Spleen (tissue), 11 donors: ENCODE data around the gene TAS1R3. TPM values are rescaled to one million over a fixed set of nuclear protein-coding genes. Genes with fewer than 3 reads are reported as not detected.

Experiments used
- DNase-seq: peaks from one replicate; pipeline ENCODE4 v3.0.0-alpha.2; 2020
- H3K27ac ChIP-seq, 8 donors: fragments of 200-600 bp; sonication (generic) in 7 of 8; 1 replicate in 4 of 8; 2 replicates in 4 of 8; pipeline versions ENCODE4 v1.5.0 to v1.8.0; 2016 to 2021; ENCODE audit warnings: inconsistent platforms in 4 of 8, mild to moderate bottlenecking in 4 of 8, moderate library complexity in 1 of 8
- H3K27me3 ChIP-seq, 7 donors: fragments of 200-600 bp; sonication (generic) in 6 of 7; replicated peaks in 1 of 7; 1 replicate in 4 of 7; 2 replicates in 3 of 7; pipeline versions ENCODE4 v1.5.0 to v1.8.0; 2016 to 2021; ENCODE audit warnings: inconsistent platforms in 3 of 7, mild to moderate bottlenecking in 1 of 7
- H3K36me3 ChIP-seq, 6 donors: fragments of 200-600 bp; sonication (generic) in 5 of 6; 1 replicate in 4 of 6; 2 replicates in 2 of 6; pipeline versions ENCODE4 v1.5.0 to v1.8.0; 2016 to 2021; ENCODE audit warnings: inconsistent platforms in 2 of 6
- H3K4me1 ChIP-seq, 6 donors: fragments of 200-600 bp; sonication (generic) in 5 of 6; 1 replicate in 3 of 6; 2 replicates in 3 of 6; pipeline versions ENCODE4 v1.5.0 to v1.8.0; 2016 to 2021; ENCODE audit warnings: inconsistent platforms in 3 of 6
- H3K4me3 ChIP-seq, 8 donors: fragments of 200-600 bp; sonication (generic) in 7 of 8; 1 replicate in 4 of 8; 2 replicates in 4 of 8; pipeline versions ENCODE4 v1.5.0 to v1.8.0; 2016 to 2021; ENCODE audit warnings: inconsistent platforms in 4 of 8, mild to moderate bottlenecking in 4 of 8, moderate library complexity in 2 of 8
- H3K9me3 ChIP-seq, 8 donors: fragments of 200-600 bp; sonication (generic) in 7 of 8; 1 replicate in 4 of 8; 2 replicates in 4 of 8; pipeline versions ENCODE4 v1.5.0 to v1.8.0; 2016 to 2021; ENCODE audit warnings: inconsistent platforms in 4 of 8
- POLR2A ChIP-seq, 3 donors: fragments of 450-650 bp; IDR thresholded peaks; one replicate each; pipeline ENCODE4 v1.5.1; 2017; ENCODE audit warnings: antibody characterized with exemption in 3 of 3, mild to moderate bottlenecking in 1 of 3
- POLR2AphosphoS5 ChIP-seq, 3 donors: sonication (generic); formaldehyde crosslinking; IDR thresholded peaks; one replicate each; pipeline ENCODE4 v1.5.1; 2017; ENCODE audit warnings: antibody characterized with exemption in 3 of 3
- whole genome bisulfite sequencing, 5 donors: extraction: QIAGEN DNeasy Blood & Tissue Kit in 3 of 5; methylation state at CpG; one replicate each; pipeline versions ENCODE4 v1.1.5 to v1.1.7; 2013 to 2018; 5-methylcytosine and 5-hydroxymethylcytosine counted together
- intact Hi-C: fragments of 100-400 bp; cut with DNase I; formaldehyde crosslinking; loops from one replicate; pipeline ENCODE4 v1.15.0; 2023; ENCODE audit warnings: low total_unique reads
- polyA plus RNA-seq, 3 donors: library from polyadenylated mRNA; stranded (reverse); fragments of 200-250 nt; gene quantifications; one replicate each; pipeline ENCODE4 v1.2.1, GENCODE V29; 2013
- total RNA-seq, 7 donors: library from RNA; depleted of rRNA in 3 of 7; stranded (reverse); fragments of >200 nt in 3 of 7; fragmentation: NEBNext Ultra II Directional in 4 of 7; extraction: Animal tissue kit (Norgen Biotek cat#: 25700) in 4 of 7; gene quantifications; one replicate each; pipeline versions ENCODE4 v1.1.0 to v1.2.1, GENCODE V29; 2016 to 2021
- TF ChIP-seq, protein P1 (sequence below), 11 experiments: fragments of 200-600 bp in 7 of 11; fragments of 450-650 bp in 4 of 11; sonication (generic) in 4 of 11; IDR thresholded peaks in 8 of 11; conservative IDR thresholded peaks in 3 of 11; 1 replicate in 7 of 11; 2 replicates in 4 of 11; pipeline versions ENCODE4 v1.4.0 to v1.8.0; 2016 to 2021; ENCODE audit warnings: antibody characterized with exemption in 11 of 11, inconsistent platforms in 4 of 11, mild to moderate bottlenecking in 1 of 11
- donor health status: healthy with polysubstance abuse.
- donor health status: DM: no; HTN: no; CAD: no; lungs with moderate emphysema.
- donor health status: DM: no; HTN: no; CAD: no.
- donor health status: Bipolar disorder and iron deficiency.
- donor health status: healthy.
- donor health status: DM: no; HTN: no; CAD: no.
- donor health status: DM: yes; HTN: yes; CAD: no.

TAS1R3 gene
- total and polyA plus RNA-seq, 10 donors = 0.23 to 5.9 (median 2.2) TPM

DNA sequence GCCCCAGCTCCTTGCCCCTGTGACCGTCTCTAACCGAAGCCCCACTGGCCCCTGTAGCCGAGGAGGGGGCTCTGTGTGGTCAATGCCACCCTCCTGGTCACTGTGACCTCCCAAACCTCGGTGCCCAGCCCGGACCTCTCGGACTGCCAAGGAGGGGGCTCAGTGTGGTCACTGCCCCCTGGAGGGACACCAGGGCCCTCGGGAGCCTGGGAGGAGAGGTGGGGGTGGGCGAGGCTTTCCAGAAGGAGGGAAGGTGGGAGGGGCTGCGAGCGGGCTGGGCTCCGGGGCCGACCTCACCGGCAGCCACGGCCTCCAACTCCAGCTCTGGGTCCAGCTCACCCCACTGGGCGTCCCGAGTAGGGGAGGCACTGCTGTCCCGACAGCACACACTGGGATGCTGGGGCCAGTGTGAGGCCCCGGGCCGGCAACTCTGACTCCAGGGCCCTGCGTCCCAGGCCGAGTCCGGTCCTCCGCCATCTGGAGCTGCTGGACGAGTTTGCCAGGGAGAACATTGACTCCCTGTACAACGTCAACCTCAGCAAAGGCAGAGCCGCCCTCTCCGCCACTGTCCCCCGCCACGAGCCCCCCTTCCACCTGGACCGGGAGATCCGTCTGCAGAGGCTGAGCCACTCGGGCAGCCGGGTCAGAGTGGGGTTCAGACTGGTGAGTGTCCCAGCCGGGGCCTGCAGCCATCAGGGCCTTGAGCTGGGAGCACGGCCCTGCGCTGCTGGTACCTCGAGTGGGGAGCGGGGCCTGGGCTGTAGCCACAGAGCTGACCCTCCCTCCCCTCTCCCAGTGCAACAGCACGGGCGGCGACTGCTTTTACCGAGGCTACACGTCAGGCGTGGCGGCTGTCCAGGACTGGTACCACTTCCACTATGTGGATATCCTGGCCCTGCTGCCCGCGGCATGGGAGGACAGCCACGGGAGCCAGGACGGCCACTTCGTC, 44.5 kb upstream of the TAS1R3 start:
- peaks cover 0 to 24% (median 10%) of the 10 kb centered on the region in 6 donors for H3K4me1 ChIP-seq
- H3K27me3 ChIP-seq = peaks cover 0 to 33% (median 0%) of the 10 kb centered on the region in 7 donors
- H3K27ac ChIP-seq = peak overlapping the region in 5 of 8 donors; percentile 4 to 58 (median 33)
- H3K4me3 ChIP-seq = no peak overlapping the region
- H3K9me3 ChIP-seq = no peaks in the 10 kb centered on the region
- 67 to 77% (median 71%) methylated on average over 14 to 50 of the region's 50 CpGs for whole genome bisulfite sequencing, 5 donors
- intact Hi-C loops = no loop called here
- peak; percentile 80 for DNase-seq
- TF ChIP-seq POLR2AphosphoS5 (IDR thresholded peaks at IDR 0.05) (no peak), POLR2A (IDR thresholded peaks at IDR 0.05) (no peak)
- TF ChIP-seq, protein P1, sequence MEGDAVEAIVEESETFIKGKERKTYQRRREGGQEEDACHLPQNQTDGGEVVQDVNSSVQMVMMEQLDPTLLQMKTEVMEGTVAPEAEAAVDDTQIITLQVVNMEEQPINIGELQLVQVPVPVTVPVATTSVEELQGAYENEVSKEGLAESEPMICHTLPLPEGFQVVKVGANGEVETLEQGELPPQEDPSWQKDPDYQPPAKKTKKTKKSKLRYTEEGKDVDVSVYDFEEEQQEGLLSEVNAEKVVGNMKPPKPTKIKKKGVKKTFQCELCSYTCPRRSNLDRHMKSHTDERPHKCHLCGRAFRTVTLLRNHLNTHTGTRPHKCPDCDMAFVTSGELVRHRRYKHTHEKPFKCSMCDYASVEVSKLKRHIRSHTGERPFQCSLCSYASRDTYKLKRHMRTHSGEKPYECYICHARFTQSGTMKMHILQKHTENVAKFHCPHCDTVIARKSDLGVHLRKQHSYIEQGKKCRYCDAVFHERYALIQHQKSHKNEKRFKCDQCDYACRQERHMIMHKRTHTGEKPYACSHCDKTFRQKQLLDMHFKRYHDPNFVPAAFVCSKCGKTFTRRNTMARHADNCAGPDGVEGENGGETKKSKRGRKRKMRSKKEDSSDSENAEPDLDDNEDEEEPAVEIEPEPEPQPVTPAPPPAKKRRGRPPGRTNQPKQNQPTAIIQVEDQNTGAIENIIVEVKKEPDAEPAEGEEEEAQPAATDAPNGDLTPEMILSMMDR (IDR thresholded peaks at IDR 0.05 in 8 of 11, conservative IDR thresholded peaks at IDR 0.05 in 3 of 11) = no peak
- H3K36me3 ChIP-seq = no peaks in the 10 kb centered on the region

DNA sequence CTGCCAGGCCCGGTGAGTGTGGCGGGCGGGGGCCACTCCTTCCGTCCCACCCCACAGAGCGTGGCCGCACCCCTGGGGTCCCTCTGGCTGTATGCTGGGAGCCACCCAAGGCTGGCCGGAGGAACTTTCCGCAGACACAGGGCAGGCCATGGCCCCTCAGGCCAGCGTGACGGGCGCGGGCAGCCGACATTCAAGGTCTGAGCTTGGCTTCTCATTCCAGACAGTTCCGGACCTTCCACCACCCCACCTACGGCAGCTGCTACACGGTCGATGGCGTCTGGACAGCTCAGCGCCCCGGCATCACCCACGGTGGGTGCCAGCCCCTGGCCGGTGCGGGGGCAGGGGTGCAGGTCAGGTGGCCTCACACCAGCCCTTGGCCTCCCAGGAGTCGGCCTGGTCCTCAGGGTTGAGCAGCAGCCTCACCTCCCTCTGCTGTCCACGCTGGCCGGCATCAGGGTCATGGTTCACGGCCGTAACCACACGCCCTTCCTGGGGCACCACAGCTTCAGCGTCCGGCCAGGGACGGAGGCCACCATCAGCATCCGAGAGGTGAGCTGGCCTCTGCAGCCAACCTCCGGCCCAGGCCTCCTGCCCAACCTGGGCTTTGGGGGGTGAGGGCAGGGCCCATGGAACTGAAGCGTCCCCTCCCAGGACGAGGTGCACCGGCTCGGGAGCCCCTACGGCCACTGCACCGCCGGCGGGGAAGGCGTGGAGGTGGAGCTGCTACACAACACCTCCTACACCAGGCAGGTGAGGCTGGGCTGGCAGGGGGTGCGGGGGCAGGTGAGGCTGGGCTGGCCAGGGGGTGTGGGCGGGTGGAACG, 43.6 kb upstream of the TAS1R3 start:
- peak; percentile 79 for DNase-seq
- Histone ChIP-seq H3K4me1 (peaks cover 0 to 33% (median 14%) of the 10 kb centered on the region in 6 donors), H3K27ac (peak overlapping the region in 5 of 8 donors; percentile 4 to 58 (median 33)), H3K9me3 (no peaks in the 10 kb centered on the region), H3K36me3 (no peaks in the 10 kb centered on the region), H3K4me3 (no peak overlapping the region), H3K27me3 (peaks cover 0 to 33% (median 0%) of the 10 kb centered on the region in 7 donors)
- intact Hi-C loops = no loop called here
- TF ChIP-seq, protein P1 (IDR thresholded peaks at IDR 0.05 in 8 of 11, conservative IDR thresholded peaks at IDR 0.05 in 3 of 11) = no peak
- TF ChIP-seq POLR2AphosphoS5 (IDR thresholded peaks at IDR 0.05) = peak in 2 of 3 donors; percentile 28 to 57
- 61 to 82% (median 79%) methylated on average over 5 to 46 of the region's 46 CpGs for WGBS, 5 donors

DNA sequence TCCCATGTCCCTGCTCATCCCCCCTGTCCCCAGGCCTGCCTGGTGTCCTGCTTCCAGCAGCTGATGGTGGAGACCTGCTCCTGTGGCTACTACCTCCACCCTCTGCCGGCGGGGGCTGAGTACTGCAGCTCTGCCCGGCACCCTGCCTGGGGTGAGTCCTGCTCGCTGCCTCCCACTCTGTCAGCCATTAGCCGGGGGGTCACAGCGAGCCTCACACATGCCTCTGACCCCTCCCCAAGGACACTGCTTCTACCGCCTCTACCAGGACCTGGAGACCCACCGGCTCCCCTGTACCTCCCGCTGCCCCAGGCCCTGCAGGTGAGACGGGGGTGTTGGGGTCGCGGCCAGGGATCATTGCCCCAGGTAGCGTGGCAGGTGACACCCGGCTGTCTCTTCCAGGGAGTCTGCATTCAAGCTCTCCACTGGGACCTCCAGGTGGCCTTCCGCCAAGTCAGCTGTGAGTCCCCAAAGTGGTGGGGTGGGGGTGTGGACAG, 40.8 kb upstream of the TAS1R3 start:
- 24 to 71% (median 57%) methylated on average over 5 to 15 of the region's 15 CpGs for WGBS, 5 donors
- Histone ChIP-seq H3K36me3 (peaks cover 0 to 27% (median 2%) of the 10 kb centered on the region in 6 donors), H3K4me1 (peaks cover 0 to 33% (median 14%) of the 10 kb centered on the region in 6 donors), H3K4me3 (no peak overlapping the region), H3K27me3 (peaks cover 0 to 27% (median 0%) of the 10 kb centered on the region in 7 donors), H3K27ac (no peak overlapping the region), H3K9me3 (no peaks in the 10 kb centered on the region)
- intact Hi-C loops = no loop called here
- no peak for TF ChIP-seq POLR2AphosphoS5 (IDR thresholded peaks at IDR 0.05)
- TF ChIP-seq, protein P1 (IDR thresholded peaks at IDR 0.05 in 8 of 11, conservative IDR thresholded peaks at IDR 0.05 in 3 of 11) = peak; percentile 47 to 81 (median 70)
- peak; percentile 91 for DNase-seq
